ENCODE measurements around the gene SLC2A8.

SLC2A8 gene

DNA sequence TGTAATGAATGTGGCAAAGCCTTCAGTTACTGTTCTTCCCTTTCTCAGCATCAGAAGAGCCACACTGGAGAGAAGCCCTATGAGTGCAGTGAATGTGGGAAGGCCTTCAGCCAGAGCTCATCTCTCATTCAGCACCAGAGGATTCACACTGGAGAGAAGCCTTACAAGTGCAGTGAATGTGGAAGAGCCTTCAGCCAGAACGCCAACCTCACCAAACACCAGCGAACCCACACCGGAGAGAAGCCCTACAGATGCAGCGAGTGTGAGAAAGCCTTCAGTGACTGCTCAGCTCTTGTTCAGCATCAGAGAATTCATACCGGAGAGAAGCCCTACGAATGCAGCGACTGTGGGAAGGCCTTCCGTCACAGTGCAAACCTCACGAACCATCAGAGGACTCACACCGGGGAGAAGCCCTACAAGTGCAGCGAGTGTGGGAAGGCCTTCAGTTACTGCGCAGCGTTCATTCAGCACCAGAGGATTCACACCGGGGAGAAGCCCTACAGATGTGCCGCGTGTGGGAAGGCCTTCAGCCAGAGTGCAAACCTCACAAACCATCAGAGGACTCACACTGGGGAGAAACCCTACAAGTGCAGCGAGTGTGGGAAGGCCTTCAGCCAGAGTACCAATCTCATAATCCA lies 47.4 kb downstream of the SLC2A8 start:
- Histone ChIP-seq H3K9ac (ENCODE audit: low read length) (no peak overlapping the region), H3K36me3 (ENCODE audit: control insufficient read depth, insufficient read depth, low read length) (peaks cover 83% of the 10 kb centered on the region), H3K9me3 (ENCODE audit: control insufficient read depth, insufficient read depth, low read depth, low read length) (no peaks in the 10 kb centered on the region; the same call in 1 of the 2 replicates), H3K27ac (ENCODE audit: low read depth, low read length) (no peak overlapping the region), H3K4me1 (ENCODE audit: control insufficient read depth, insufficient read depth, low read length) (0 out of 2 replicates have a peak, but pooled peaks cover under 1% of the 10 kb centered on the region), H3K27me3 (ENCODE audit: control insufficient read depth, insufficient read depth, low read length) (no peaks in the 10 kb centered on the region), H3K4me3 (ENCODE audit: low read depth, low read length) (no peak overlapping the region)

DNA sequence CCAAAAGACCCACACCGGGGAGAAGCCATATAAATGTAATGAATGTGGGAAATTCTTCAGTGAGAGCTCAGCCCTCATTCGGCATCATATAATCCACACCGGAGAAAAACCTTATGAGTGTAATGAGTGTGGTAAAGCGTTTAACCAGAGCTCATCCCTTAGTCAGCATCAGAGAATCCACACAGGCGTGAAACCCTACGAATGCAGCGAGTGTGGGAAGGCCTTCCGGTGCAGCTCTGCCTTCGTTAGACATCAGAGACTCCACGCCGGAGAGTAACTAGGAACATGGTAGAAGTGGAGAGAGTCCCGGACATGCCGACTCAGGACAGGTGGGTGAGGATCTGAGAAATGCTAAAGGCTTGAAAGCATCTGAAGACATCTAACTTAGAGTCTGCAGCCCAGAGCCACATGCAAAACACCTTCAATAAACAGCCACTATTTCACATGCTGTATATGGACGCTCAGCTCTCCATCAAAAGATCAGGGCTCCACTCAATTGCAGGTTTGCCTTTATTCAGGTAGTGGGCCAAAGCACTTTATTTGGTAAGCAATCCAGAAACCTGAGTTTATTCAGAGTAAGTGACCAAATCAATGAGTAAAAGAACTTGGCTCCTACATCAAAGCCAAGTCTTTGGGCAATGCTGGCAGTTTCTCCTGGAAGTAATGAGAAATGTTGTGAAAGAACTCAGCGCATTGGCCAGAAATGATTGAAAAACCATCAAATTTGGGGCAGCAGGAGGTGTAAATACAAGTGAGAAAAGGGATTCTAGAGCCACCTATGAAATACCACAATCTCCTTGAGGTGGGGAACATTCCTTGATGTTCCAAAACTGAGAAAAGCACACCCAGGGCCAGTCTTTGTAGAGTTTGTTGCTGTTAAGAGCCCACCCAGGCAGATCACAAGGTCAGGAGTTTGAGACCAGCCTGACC lies 48.2 kb downstream of the SLC2A8 start:
- Histone ChIP-seq H3K9me3 (ENCODE audit: control insufficient read depth, insufficient read depth, low read depth, low read length) (no peaks in the 10 kb centered on the region; the same call in 1 of the 2 replicates), H3K36me3 (ENCODE audit: control insufficient read depth, insufficient read depth, low read length) (peaks cover 85% of the 10 kb centered on the region), H3K9ac (ENCODE audit: low read length) (no peak overlapping the region), H3K27me3 (ENCODE audit: control insufficient read depth, insufficient read depth, low read length) (no peaks in the 10 kb centered on the region), H3K4me1 (ENCODE audit: control insufficient read depth, insufficient read depth, low read length) (0 out of 2 replicates have a peak, but pooled peaks cover 4% of the 10 kb centered on the region), H3K4me3 (ENCODE audit: low read depth, low read length) (no peak overlapping the region), H3K27ac (ENCODE audit: low read depth, low read length) (no peak overlapping the region)

DNA sequence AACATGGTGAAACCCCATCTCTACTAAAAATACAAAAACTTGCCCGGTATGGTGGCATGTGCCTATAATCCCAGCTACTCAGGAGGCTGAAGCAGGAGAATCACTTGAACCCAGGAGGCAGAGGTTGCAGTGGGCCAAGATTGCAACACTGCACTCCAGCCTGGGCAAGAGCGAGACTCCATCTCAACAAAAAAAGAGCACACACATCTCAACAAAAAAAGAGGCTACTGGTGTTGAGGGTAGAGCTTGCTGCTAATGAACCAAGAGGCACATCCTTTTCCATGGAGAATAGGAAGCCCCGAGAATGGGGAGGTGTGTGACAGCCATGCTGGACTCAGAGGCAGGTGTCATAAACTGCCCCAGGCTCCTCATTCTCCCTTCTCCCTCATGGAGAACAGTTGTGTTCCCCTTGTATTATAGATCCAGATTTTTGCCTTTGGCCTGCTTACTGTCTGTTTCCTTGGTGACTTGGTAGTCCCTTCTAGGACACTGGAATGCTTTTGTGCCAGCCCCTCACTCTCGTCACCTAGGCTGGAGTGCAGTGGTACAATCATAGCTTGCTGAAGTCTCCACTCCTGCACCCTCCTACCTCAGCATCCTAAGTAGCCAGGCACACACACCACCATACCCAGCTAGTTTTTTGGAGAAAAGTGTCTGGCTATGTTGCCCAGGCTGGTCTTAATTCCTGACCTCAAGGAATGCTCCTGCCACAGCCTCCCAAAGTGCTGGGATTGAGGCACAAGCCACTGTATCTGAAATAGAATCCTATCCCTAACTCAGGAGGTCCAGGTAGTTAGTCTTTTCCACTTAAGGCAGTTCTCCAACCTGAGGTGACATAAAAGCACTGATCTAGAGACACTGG lies 49.1 kb downstream of the SLC2A8 start:
- H3K4me1 ChIP-seq (ENCODE audit: control insufficient read depth, insufficient read depth, low read length) = 0 out of 2 replicates have a peak, but pooled peaks cover 4% of the 10 kb centered on the region
- no peaks in the 10 kb centered on the region for H3K27me3 ChIP-seq (ENCODE audit: control insufficient read depth, insufficient read depth, low read length)
- H3K36me3 ChIP-seq (ENCODE audit: control insufficient read depth, insufficient read depth, low read length) = peaks cover 85% of the 10 kb centered on the region
- no peaks in the 10 kb centered on the region; the same call in 1 of the 2 replicates for H3K9me3 ChIP-seq (ENCODE audit: control insufficient read depth, insufficient read depth, low read depth, low read length)
- no peak overlapping the region for H3K9ac ChIP-seq (ENCODE audit: low read length)
- H3K4me3 ChIP-seq (ENCODE audit: low read depth, low read length) = no peak overlapping the region
- no peak overlapping the region for H3K27ac ChIP-seq (ENCODE audit: low read depth, low read length)

DNA sequence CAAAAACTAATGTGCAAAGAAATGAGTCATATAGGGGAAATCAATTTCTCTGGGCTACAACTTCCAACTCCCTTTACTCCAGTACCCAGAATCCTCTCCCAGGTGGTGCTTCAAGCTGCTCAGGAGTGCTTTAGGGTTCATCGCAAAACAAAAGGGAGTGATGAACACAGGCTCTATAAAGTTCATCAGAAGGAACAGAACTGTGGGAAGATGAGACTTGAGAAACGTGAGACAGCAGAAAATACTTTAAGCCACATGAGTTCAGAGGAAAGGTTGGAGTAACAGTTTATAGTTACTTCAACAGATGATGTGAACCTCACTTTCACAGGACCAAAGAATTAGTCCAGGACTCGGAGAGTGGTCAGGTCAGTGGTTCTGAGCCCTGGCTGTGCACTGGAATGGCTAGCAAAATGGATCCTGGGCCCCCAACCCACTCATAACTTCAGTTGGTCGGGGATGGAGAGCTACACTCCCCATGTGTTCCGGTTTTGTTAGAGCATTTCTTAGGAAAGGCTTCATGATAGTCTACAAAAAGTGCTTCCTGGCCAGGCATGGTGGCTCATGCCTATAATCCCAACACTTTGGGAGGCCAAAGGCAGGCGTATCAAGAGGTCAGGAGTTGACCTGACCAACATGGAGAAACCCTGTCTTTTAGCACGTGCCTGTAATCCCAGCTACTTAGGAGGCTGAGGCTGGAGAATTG lies 49.9 kb downstream of the SLC2A8 start:
- no peak overlapping the region for H3K4me3 ChIP-seq (ENCODE audit: low read depth, low read length)
- H3K27me3 ChIP-seq (ENCODE audit: control insufficient read depth, insufficient read depth, low read length) = no peaks in the 10 kb centered on the region
- no peak overlapping the region for H3K27ac ChIP-seq (ENCODE audit: low read depth, low read length)
- 0 out of 2 replicates have a peak, but pooled peaks cover 4% of the 10 kb centered on the region for H3K4me1 ChIP-seq (ENCODE audit: control insufficient read depth, insufficient read depth, low read length)
- peaks cover 81% of the 10 kb centered on the region for H3K36me3 ChIP-seq (ENCODE audit: control insufficient read depth, insufficient read depth, low read length)
- no peaks in the 10 kb centered on the region; the same call in 1 of the 2 replicates for H3K9me3 ChIP-seq (ENCODE audit: control insufficient read depth, insufficient read depth, low read depth, low read length)
- H3K9ac ChIP-seq (ENCODE audit: low read length) = no peak overlapping the region

DNA sequence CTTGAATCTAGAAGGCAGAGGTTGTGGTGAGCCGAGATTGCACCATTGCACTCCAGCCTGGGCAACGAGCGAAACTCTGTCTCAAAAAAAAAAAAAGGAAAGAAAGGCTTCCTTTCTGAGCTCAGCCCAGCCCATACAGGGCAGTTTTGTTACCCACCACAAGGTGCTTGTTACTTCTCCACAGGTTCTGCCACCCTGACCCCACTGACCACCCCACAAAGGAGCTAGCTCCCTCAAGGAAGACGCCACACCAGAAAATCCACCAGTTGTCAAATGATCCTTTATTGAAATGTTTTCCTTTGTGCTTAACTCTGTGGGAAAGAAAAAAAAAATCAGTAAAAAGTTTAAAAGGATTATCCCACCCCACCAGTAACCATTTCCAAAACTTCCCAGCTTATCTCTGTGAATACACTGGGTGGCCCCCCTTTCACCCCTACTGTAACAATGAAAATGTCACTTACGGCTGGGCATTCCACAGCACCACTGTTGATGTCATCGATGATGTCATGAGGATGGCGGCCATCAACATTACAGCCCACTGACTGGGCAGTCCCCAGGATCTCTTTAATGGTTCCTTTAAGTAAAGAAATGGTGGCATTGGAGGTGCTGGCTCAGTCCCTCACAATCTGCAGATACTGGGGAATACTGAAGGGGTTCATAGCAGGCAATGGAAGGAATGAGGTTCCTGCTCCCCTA lies 50.6 kb downstream of the SLC2A8 start:
- 0 out of 2 replicates have a peak overlapping the region, but pooled peaks have one; percentile 1 for H3K4me3 ChIP-seq (ENCODE audit: low read depth, low read length)
- H3K9ac ChIP-seq (ENCODE audit: low read length) = no peak overlapping the region
- H3K4me1 ChIP-seq (ENCODE audit: control insufficient read depth, insufficient read depth, low read length) = peaks cover 10% of the 10 kb centered on the region
- H3K9me3 ChIP-seq (ENCODE audit: control insufficient read depth, insufficient read depth, low read depth, low read length) = no peaks in the 10 kb centered on the region; the same call in 1 of the 2 replicates
- no peak overlapping the region for H3K27ac ChIP-seq (ENCODE audit: low read depth, low read length)
- H3K36me3 ChIP-seq (ENCODE audit: control insufficient read depth, insufficient read depth, low read length) = peaks cover 77% of the 10 kb centered on the region
- no peaks in the 10 kb centered on the region for H3K27me3 ChIP-seq (ENCODE audit: control insufficient read depth, insufficient read depth, low read length)

DNA sequence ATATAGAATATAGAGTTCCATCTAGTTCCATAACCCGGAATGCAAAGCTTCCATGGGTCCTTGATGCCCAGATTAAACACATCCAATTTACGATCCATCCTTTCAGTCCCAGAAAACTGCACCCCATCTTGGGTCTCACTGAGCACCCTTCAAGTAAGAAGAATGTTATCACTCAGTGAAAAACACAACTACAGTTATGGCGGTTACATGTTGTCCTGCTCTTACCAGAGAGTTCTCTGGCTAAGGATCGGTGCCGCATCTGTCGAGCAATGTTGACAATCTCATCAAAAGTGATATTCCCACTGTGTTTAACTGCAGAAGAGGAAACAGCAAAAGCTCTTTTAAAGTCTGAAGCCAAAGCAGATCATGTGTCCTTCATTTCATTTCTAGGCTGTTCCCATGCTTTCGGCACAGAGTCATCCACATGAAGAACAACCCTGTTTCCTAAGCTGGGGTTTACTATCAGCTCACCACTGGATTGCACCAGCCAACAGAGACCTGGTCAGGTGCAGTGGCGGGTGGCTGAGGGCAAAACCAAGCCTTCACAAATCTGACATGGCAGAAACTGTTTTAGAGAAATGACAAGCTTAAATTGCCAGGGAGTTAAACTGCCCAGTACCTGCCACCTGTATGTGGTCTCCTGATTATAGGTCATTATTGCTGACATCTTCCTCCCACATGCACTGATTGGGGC lies 51.3 kb downstream of the SLC2A8 start:
- Histone ChIP-seq H3K4me1 (ENCODE audit: control insufficient read depth, insufficient read depth, low read length) (peaks cover 11% of the 10 kb centered on the region), H3K27ac (ENCODE audit: low read depth, low read length) (no peak overlapping the region), H3K9ac (ENCODE audit: low read length) (peak overlapping the region; percentile 0), H3K4me3 (ENCODE audit: low read depth, low read length) (peak overlapping the region; percentile 93), H3K36me3 (ENCODE audit: control insufficient read depth, insufficient read depth, low read length) (peaks cover 72% of the 10 kb centered on the region), H3K9me3 (ENCODE audit: control insufficient read depth, insufficient read depth, low read depth, low read length) (no peaks in the 10 kb centered on the region; the same call in 1 of the 2 replicates), H3K27me3 (ENCODE audit: control insufficient read depth, insufficient read depth, low read length) (no peaks in the 10 kb centered on the region)

DNA sequence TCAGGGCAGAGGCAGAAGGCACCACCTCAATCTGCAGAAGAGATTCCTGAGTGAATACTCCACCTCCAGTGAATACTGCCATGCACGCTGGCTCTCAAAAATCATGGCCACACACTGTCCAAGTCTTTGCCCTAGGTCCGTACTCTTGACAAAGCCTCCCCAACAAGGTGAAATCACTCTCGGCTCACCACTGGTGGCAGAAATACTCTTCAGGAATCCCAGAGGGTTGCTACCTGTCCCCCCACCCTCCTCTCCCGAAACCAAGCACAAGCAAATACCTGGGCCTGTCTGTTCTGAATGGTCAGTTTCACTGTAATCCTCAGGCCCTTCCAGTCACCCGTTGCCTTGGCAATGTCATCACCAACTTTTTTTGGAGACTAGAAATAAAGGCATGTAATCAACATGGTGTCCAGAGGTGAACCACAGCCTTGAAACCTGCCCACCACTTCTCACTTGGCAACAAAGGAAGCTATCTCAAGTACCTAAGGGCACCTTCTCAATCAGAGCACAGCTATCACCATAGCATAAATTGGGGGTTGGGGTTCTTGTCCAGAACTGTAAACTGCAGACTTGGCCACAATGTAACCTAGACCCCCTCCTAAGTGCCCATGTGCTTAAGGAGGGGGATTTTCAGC lies 52.5 kb downstream of the SLC2A8 start:
- no peaks in the 10 kb centered on the region for H3K27me3 ChIP-seq (ENCODE audit: control insufficient read depth, insufficient read depth, low read length)
- peak overlapping the region; percentile 97 for H3K27ac ChIP-seq (ENCODE audit: low read depth, low read length)
- peak overlapping the region; percentile 93 for H3K4me3 ChIP-seq (ENCODE audit: low read depth, low read length)
- peaks cover 11% of the 10 kb centered on the region for H3K4me1 ChIP-seq (ENCODE audit: control insufficient read depth, insufficient read depth, low read length)
- peak overlapping the region; percentile 99 for H3K9ac ChIP-seq (ENCODE audit: low read length)
- H3K9me3 ChIP-seq (ENCODE audit: control insufficient read depth, insufficient read depth, low read depth, low read length) = no peaks in the 10 kb centered on the region; the same call in 1 of the 2 replicates
- peaks cover 69% of the 10 kb centered on the region for H3K36me3 ChIP-seq (ENCODE audit: control insufficient read depth, insufficient read depth, low read length)

DNA sequence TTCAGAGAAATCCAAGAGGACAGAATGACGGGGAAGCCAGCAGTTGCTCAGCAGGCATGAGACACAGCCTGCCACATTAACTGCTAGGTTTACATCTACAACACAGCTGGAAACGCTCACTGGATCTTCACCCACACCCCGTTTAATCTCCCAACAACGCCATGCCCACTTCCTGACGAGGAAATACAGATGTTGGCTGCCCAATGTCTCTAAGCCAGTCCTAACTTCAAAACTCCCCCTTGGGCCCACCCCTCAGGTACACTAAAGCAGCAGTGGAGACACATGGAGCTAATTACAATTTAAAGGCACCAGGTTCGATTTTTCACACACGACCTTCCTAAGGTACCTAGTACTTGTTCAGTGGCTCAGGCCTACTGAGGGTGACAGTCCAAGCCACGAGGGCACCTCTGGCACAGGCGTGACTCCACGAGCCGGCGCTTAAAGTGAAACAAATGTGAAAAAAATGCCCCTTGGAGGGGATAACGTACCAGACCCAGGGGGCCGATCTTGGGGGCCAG lies 53.3 kb downstream of the SLC2A8 start:
- Histone ChIP-seq H3K9me3 (ENCODE audit: control insufficient read depth, insufficient read depth, low read depth, low read length) (no peaks in the 10 kb centered on the region), H3K27ac (ENCODE audit: low read depth, low read length) (peak overlapping the region; percentile 97), H3K4me1 (ENCODE audit: control insufficient read depth, insufficient read depth, low read length) (peaks cover 11% of the 10 kb centered on the region), H3K9ac (ENCODE audit: low read length) (peak overlapping the region; percentile 99), H3K27me3 (ENCODE audit: control insufficient read depth, insufficient read depth, low read length) (no peaks in the 10 kb centered on the region), H3K4me3 (ENCODE audit: low read depth, low read length) (peak overlapping the region; percentile 93), H3K36me3 (ENCODE audit: control insufficient read depth, insufficient read depth, low read length) (peaks cover 65% of the 10 kb centered on the region)
